HG02981 (cell line): Measurements from ENCODE around the gene STPG1.
"Not testable (repeated sequence)": the region's sequence is repeated elsewhere in the genome, so short reads cannot be mapped to it uniquely, and the experiment has no call there.

Source experiments
- ATAC-seq: cut with Tn5 transposase; IDR thresholded peaks from one replicate; pipeline ENCODE4 v1.9.1; 2021; ENCODE audit warnings: mild to moderate bottlenecking, moderate library complexity; ENCODE audit not compliant: unreplicated experiment

Gene STPG1

GRCh38 chr1:24413350-24414163, at the start of gene STPG1:
TSS of gene STPG1 (minus strand) at chr1:24413782. CDS start at chr1:24401388, 12,394 bp downstream.
- peak; percentile 34 for ATAC-seq

- ATAC-seq: not testable (repeated sequence)
Measured at GRCh38 chr1:24462128-24462527, 48.5 kb upstream of the STPG1 start.

GRCh38 chr1:24459551-24460266, 46.1 kb upstream of the STPG1 start:
- ATAC-seq: no peak

- no peak for ATAC-seq
Measured at GRCh38 chr1:24457866-24458265, 44.3 kb upstream of the STPG1 start.

GRCh38 chr1:24455272-24455671, 41.7 kb upstream of the STPG1 start:
- no peak for ATAC-seq

DNA sequence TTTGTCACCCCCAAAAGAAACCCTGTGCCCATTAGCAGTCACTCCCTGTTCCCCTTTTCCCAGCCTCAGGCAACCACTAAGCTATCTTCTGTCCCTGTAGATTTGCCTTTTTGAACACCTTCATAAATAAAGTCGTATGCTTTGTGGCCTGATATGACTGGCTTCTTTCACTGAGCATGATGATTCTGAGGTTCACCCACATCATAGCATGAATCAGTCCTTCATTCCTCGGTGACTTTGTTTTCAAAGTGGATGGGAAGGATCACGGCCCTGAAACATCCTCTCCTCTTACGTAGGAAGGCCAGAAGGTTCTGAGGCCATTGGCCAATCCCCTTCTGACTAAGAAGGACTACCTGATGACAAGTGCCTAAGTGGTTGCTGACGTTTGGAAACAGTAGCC, 41.1 kb upstream of the STPG1 start:
- no peak for ATAC-seq

GRCh38 chr1:24452922-24453485, 39.4 kb upstream of the STPG1 start:
- no peak for ATAC-seq

- ATAC-seq: no peak
Measured at GRCh38 chr1:24451746-24452145, 38.2 kb upstream of the STPG1 start.

DNA sequence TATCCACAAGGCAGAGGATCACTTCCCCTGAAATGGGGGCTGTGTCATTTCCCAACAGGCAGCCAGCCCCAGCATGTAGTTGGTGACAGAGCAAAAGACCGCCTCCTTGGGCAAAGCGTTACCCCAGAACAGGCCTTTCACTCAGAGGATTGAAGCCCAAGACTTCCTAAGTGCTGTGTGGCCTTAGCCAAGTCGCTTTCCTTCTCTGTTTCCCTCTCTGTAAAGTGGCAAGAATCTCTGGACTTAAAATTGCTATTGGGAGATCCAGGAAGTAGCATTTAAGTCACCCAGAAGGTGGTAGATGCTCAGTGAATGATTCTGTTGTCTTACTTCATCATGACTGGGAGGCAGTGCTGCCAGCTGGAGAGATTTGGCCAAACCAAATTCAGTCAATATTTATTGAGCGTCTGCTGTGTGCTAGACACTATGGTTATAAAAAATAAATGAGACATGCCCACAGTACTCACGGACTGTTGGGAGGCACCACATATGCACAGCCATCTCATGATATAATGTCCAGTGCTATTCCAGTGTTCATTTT, 37.3 kb upstream of the STPG1 start:
- no peak for ATAC-seq

GRCh38 chr1:24450316-24450715, 36.7 kb upstream of the STPG1 start:
- ATAC-seq: no peak

DNA sequence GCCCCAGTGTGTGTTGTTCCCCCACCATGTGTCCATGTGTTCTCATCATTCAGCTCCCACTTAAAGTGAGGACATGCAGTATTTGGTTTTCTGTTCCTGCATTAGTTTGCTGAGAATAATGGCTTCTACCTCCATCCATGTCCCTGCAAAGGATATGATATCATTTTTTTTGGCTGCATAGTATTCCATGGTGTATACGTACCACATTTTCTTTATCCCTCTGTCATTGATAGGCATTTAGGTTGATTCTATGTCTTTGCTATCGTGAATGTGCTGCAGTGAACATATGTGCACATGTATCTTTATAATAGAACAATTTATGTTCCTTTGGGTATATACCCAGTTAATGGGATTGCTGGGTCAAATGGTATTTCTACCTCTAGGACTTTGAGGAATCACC, 32.9 kb upstream of the STPG1 start:
- not testable (repeated sequence) for ATAC-seq

DNA sequence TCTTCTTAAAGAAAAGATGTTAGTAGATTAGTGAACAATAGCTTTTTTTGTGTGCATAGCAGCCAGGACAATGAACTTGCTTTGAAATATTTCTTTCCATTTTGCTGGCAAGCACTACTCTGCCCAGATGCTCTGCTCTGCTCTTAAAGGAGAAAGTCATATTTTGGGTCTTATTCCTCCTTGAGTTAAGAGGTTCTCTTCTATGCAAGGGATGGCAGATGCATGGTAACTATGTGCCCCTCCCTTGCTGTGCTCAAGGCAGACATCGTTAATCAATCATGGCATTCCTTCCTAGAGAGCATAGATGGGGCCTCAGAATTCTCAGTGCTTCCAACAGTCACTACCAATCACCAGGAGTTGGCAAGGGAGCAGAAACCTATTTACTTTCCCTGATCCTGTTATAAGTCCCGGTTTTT, 29.7 kb upstream of the STPG1 start:
- ATAC-seq: no peak

DNA sequence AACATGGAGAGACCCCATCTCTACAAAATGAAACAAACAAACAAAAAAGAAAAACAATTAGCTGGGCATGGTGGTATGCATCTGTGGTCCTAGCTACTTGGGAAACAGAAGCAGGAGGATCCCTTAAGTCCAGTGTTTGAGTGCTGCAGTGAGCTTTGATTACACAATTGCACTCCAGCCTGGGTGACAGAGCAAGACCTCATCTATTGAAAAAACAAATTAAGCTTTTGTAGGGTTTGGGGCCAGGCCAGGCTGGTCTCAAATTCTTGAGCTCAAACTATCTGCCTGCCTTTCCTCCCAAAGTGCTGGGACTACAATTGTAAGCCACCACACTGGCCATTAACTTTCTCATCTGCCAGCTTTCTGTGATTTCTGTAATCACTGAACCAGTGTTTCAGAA, 29.2 kb upstream of the STPG1 start:
- no peak for ATAC-seq

- no peak for ATAC-seq
Measured at GRCh38 chr1:24441996-24442668, 28.6 kb upstream of the STPG1 start.

DNA sequence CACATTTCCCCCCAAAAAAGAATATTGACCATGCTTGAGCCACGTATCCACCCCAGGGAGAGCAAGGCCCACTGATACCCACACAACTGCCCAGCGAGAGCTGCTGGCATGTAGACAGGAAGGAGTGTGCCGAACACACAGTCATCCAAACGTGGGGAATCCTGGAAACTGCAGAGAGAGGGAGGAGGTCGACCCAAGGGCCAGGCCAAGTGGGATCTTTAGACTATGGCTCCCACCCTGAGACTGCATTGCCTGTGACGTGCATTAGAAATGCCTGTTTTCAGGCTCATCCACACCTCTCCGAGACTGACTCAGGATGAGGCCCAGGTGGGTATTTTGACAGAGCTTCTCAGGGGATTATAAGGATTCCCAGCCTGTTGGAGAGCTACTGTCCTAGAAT, 27.9 kb upstream of the STPG1 start:
- no peak for ATAC-seq

GRCh38 chr1:24440436-24440835, 26.9 kb upstream of the STPG1 start:
- no peak for ATAC-seq

- ATAC-seq: no peak
Measured at GRCh38 chr1:24438423-24438901, 24.9 kb upstream of the STPG1 start.

GRCh38 chr1:24437631-24438396, 24.2 kb upstream of the STPG1 start:
- no peak for ATAC-seq

- no peak for ATAC-seq
Measured at GRCh38 chr1:24435782-24436365, 22.3 kb upstream of the STPG1 start.

DNA sequence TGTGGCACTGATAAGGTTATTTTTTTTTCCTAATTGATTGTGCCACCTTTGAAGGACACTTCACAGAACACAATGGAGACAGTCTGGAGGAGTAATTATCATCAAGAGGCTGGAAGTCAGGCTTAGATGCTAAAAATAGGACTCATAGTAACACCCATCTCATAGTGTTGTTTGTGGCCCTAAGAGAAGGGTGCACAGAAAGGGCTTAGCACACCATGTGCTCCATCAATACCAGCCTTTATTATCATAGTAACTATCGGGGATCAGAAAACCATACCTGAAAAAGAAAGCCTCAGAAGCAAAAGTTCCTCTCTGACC, 13.9 kb upstream of the STPG1 start:
- ATAC-seq: no peak
